Measurements from ENCODE around the gene LASP1. TPM values are rescaled to one million over a fixed set of nuclear protein-coding genes. Genes with fewer than 3 reads are reported as not detected.

Gene LASP1
- total RNA-seq, 1 experiment from 2014 or later: 106 TPM

DNA sequence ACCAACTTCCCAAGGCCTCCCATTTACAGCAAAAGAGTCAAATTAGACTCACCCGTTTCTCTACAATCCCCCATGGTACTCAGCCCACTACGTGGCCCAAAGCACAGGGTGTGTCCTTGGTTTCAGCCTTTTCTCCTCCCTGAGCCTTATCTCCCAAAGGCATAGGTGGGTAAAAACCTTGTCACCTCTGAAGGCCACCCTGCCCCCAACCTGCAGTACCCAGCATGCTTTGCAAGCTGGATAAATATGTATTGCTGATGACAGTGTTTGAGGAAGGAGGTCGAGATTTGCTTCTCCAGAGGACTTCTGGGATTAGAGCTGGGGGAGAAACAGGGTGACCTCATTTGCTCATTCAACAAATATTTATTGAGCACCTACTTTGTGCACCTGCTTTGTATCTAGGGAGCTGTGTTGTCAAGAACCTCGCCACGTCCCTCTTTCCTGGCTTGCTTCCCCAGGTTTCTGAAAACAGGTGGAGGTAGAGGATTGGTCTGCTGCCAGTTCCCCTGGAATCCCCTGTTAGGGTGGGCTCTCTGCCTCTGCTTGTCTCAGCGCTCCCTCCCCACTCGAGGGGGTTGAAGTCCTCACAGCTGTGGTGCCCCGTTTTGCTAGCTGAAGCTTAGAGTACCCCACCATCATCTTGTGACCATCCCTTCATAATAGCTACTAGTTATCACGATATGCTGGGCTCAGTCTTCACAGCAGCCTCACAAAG lies 3.0 kb downstream of the LASP1 start:
- no peak for DNase-seq
- H3K4me1 ChIP-seq (ENCODE audit: insufficient read depth, low read length): peaks cover 25% of the 10 kb centered on the region
- no peaks in the 10 kb centered on the region for H3F3A ChIP-seq (ENCODE audit: low read length, unreplicated experiment)
- BruUV-seq (replicated peaks): no TSS peak
- no peak overlapping the region for H3K9ac ChIP-seq (ENCODE audit: low read length)
- H3K4me3 ChIP-seq (ENCODE audit: low read length): peak overlapping the region; percentile 98; the same call in 1 of the 2 replicates
- intact Hi-C loops (cut with micrococcal nuclease): no loop called here
- peaks cover 70% of the 10 kb centered on the region for H3K79me2 ChIP-seq (ENCODE audit: low read length)
- no peak overlapping the region for H3K27ac ChIP-seq (ENCODE audit: low read length)
- no peaks in the 10 kb centered on the region for H3K27me3 ChIP-seq (ENCODE audit: low read length)
- no peak overlapping the region for H2AFZ ChIP-seq (ENCODE audit: low read length)
- H3K9me2 ChIP-seq (replicated peaks; ENCODE audit: low read length): no peaks in the 10 kb centered on the region
- H4K20me1 ChIP-seq (ENCODE audit: low read length): peaks cover 15% of the 10 kb centered on the region
- H3K9me3 ChIP-seq (ENCODE audit: low read length): no peaks in the 10 kb centered on the region
- H3K4me2 ChIP-seq (ENCODE audit: low read length): peak overlapping the region; percentile 84
- ChIA-PET CTCF (no interaction called here), POLR2A (ENCODE audit: unreplicated experiment) (no interaction called here)
- H3K36me3 ChIP-seq (ENCODE audit: low read depth, low read length): no peaks in the 10 kb centered on the region
- no peak for ATAC-seq
- TF ChIP-seq EZH2 (IDR thresholded peaks at IDR 0.05; ENCODE audit: low read length, unreplicated experiment): no peak
- TF ChIP-seq CTCF (conservative IDR thresholded peaks at IDR 0.05; ENCODE audit: low read depth, low read length): no peak
- TF ChIP-seq EZH2phosphoT487 (IDR thresholded peaks at IDR 0.05; ENCODE audit: borderline replicate concordance, low read length): no peak

DNA sequence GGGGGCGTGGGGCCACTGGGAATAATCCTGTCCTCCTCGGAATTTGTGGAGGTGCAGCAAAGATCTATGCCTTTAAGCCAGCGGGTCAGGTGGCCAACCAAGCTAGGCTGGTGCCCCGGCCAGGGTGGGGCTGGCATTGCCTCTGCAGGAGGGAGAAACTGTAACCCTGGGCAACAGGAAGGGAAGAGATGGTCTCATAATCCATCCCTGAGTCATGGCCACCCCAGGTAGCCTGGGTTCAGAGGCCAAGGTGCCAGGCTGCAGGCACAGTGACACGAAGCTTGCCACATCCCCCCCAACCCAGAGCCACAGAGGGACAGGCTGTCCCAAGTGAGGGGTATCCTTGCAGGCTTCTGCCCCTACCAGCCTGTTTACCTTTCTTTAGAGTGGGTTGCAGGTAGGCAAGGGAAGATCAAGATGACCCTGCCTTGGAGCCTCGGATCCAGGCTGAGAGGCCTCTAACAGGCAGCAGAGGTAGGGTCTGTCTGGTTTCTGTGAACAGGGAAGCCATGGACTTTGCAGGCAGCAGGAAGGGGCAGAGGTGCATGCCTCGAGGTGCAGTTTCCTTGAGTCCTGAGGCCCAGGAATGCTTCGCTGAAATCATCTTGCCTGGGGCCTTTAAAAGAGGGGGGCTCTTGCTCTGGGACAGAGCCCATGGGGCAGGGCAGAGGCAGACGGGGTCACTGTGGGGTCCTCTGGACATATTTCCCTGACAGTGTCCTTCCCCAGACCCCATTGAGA lies 4.0 kb downstream of the LASP1 start:
- no peak for DNase-seq
- H3K4me1 ChIP-seq (ENCODE audit: insufficient read depth, low read length): peaks cover 29% of the 10 kb centered on the region
- H3K9me3 ChIP-seq (ENCODE audit: low read length): no peaks in the 10 kb centered on the region
- H3K4me2 ChIP-seq (ENCODE audit: low read length): peak overlapping the region; percentile 19; the same call in 1 of the 2 replicates
- CTCF ChIA-PET: no interaction called here
- no peak overlapping the region for H3K9ac ChIP-seq (ENCODE audit: low read length)
- no TSS peak for BruUV-seq (replicated peaks)
- no peaks in the 10 kb centered on the region; the same call in 1 of the 2 replicates for H3K36me3 ChIP-seq (ENCODE audit: low read depth, low read length)
- H2AFZ ChIP-seq (ENCODE audit: low read length): no peak overlapping the region
- no peak for TF ChIP-seq EZH2 (IDR thresholded peaks at IDR 0.05; ENCODE audit: low read length, unreplicated experiment)
- TF ChIP-seq CTCF (conservative IDR thresholded peaks at IDR 0.05; ENCODE audit: low read depth, low read length): no peak
- no peak for TF ChIP-seq EZH2phosphoT487 (IDR thresholded peaks at IDR 0.05; ENCODE audit: borderline replicate concordance, low read length)
- H3K27ac ChIP-seq (ENCODE audit: low read length): no peak overlapping the region
- no peaks in the 10 kb centered on the region for H3K9me2 ChIP-seq (replicated peaks; ENCODE audit: low read length)
- peaks cover 70% of the 10 kb centered on the region for H3K79me2 ChIP-seq (ENCODE audit: low read length)
- H3F3A ChIP-seq (ENCODE audit: low read length, unreplicated experiment): no peaks in the 10 kb centered on the region
- POLR2A ChIA-PET (ENCODE audit: unreplicated experiment): no interaction called here
- H3K4me3 ChIP-seq (ENCODE audit: low read length): no peak overlapping the region
- peaks cover 15% of the 10 kb centered on the region for H4K20me1 ChIP-seq (ENCODE audit: low read length)
- intact Hi-C loops (cut with micrococcal nuclease): no loop called here
- no peaks in the 10 kb centered on the region for H3K27me3 ChIP-seq (ENCODE audit: low read length)
- no peak for ATAC-seq
